Measurements from ENCODE around the gene CRABP1.

Gene CRABP1

GRCh38 chr15:78362716-78363380 lies 22.7 kb downstream of the CRABP1 start:
- no peak overlapping the region for H3K4me3 ChIP-seq (replicated peaks; ENCODE audit: low read depth, low read length)
- no peak for DNase-seq (ENCODE audit: low read depth)
- no peak for TF ChIP-seq CTCF (IDR thresholded peaks at IDR 0.05; ENCODE audit: low read length, missing control alignments)

- no peak overlapping the region for H3K4me3 ChIP-seq (replicated peaks; ENCODE audit: low read depth, low read length)
- no peak for DNase-seq (ENCODE audit: low read depth)
- TF ChIP-seq CTCF (IDR thresholded peaks at IDR 0.05; ENCODE audit: low read length, missing control alignments), result no peak
These were observed 23.2 kb downstream of the CRABP1 start for GRCh38 chr15:78363381-78363734.

DNA sequence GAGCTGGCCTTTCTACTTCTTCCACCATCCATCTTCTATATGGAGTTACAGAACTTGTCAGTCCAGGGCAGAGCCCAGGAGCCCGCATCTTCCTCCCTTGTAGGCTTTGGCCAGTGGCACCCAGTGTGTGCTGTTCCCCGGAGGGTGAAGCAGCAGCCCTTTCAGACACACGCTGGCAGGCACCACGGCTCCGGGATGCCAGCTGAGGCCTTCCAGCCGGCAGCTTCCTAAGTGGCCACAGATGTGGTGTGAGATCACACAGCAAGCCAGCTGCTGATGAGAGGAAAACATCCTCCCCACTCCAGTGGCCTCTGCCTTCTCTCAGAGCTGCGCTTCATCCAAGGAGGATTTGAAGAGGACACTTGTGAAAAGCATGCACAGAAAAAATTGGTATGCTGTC lies 24.1 kb downstream of the CRABP1 start:
- no peak for TF ChIP-seq CTCF (IDR thresholded peaks at IDR 0.05; ENCODE audit: low read length, missing control alignments)
- no peak overlapping the region for H3K4me3 ChIP-seq (replicated peaks; ENCODE audit: low read depth, low read length)
- DNase-seq (ENCODE audit: low read depth), result no peak

DNA sequence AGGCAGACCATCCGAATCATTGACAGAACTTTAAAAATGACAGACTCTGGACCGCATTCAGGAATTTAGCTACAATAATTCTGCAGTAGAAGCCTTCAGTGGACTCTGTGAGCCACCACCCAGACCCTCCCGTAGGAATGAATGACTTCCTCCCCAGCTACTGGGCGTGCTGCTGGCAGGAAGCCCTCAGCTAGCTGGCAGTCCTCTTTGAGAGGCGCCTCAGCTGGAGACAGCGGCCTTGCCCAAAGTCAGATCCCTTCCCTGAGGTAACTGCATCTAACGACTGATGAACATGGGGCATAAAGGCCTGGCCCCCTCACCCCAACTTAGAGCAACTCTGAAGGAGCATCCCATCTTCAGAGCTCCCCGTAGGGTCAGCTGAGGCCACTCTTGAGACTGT lies 25.8 kb downstream of the CRABP1 start:
- H3K4me3 ChIP-seq (replicated peaks; ENCODE audit: low read depth, low read length), result no peak overlapping the region
- no peak for DNase-seq (ENCODE audit: low read depth)
- no peak for TF ChIP-seq CTCF (IDR thresholded peaks at IDR 0.05; ENCODE audit: low read length, missing control alignments)

GRCh38 chr15:78366342-78366741 lies 26.2 kb downstream of the CRABP1 start:
- no peak overlapping the region for H3K4me3 ChIP-seq (replicated peaks; ENCODE audit: low read depth, low read length)
- DNase-seq (ENCODE audit: low read depth), result no peak
- TF ChIP-seq CTCF (IDR thresholded peaks at IDR 0.05; ENCODE audit: low read length, missing control alignments), result no peak

- TF ChIP-seq CTCF (IDR thresholded peaks at IDR 0.05; ENCODE audit: low read length, missing control alignments), result no peak
- no peak overlapping the region for H3K4me3 ChIP-seq (replicated peaks; ENCODE audit: low read depth, low read length)
- no peak for DNase-seq (ENCODE audit: low read depth)
These were observed 28.5 kb downstream of the CRABP1 start for GRCh38 chr15:78368651-78369050.

DNA sequence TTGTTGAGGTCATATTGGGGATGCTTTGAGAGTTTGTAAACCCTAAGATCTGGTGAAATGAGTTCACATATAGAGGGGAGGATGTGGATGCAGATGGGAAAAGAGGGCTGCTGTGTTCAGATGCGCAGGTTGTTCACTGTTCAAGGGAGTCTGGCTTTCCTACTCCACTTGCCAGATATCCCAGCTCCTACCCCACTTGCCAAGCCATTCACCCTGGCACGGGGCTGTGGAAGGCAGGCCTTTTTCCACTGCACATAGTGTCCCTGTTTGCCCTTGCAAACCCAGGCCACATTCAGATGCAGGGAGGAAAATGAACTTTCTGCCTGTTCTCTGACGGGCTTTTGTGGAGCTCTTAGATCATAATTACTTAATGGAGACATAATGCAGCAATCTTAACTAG lies 29.0 kb downstream of the CRABP1 start:
- DNase-seq (ENCODE audit: low read depth), result no peak
- H3K4me3 ChIP-seq (replicated peaks; ENCODE audit: low read depth, low read length), result no peak overlapping the region
- TF ChIP-seq CTCF (IDR thresholded peaks at IDR 0.05; ENCODE audit: low read length, missing control alignments), result no peak

All from fibroblast of pulmonary artery (primary cell).